Measurements from ENCODE around the gene ADAMTS7. TPM values are rescaled to one million over a fixed set of nuclear protein-coding genes. Genes with fewer than 3 reads are reported as not detected.
"Not testable (repeated sequence)": the region's sequence is repeated elsewhere in the genome, so short reads cannot be mapped to it uniquely, and the experiment has no call there.

ADAMTS7 gene
- total RNA-seq, 1 donor from 2014 or later: 9.1 TPM

GRCh38 chr15:78850941-78851755, 39.9 kb upstream of the ADAMTS7 start:
- DNase-seq (no peak), ATAC-seq (no peak)
- Histone ChIP-seq H3K9me3 (no peaks in the 10 kb centered on the region), H3K27me3 (no peaks in the 10 kb centered on the region), H3K27ac (no peak overlapping the region), H3K4me1 (no peaks in the 10 kb centered on the region), H3K36me3 (no peaks in the 10 kb centered on the region), H3K4me3 (no peak overlapping the region)
- intact Hi-C loops (cut with DNase I): no loop called here
- TF ChIP-seq CTCF (IDR thresholded peaks at IDR 0.05): no peak

GRCh38 chr15:78850352-78850751, 39.1 kb upstream of the ADAMTS7 start:
- ATAC-seq: peak; percentile 64
- intact Hi-C loops (cut with DNase I): no loop called here
- DNase-seq: no peak
- Histone ChIP-seq H3K4me3 (no peak overlapping the region), H3K4me1 (no peaks in the 10 kb centered on the region), H3K36me3 (no peaks in the 10 kb centered on the region), H3K27me3 (no peaks in the 10 kb centered on the region), H3K9me3 (no peaks in the 10 kb centered on the region), H3K27ac (no peak overlapping the region)
- no peak for TF ChIP-seq CTCF (IDR thresholded peaks at IDR 0.05)

- ATAC-seq; intact Hi-C loops (cut with DNase I); H3K4me1 ChIP-seq; H3K27ac ChIP-seq; H3K9me3 ChIP-seq; H3K4me3 ChIP-seq; H3K27me3 ChIP-seq; H3K36me3 ChIP-seq; DNase-seq: not testable (repeated sequence)
Measured at GRCh38 chr15:78847387-78847906, 36.2 kb upstream of the ADAMTS7 start.

GRCh38 chr15:78846906-78847305, 35.6 kb upstream of the ADAMTS7 start:
- DNase-seq; H3K36me3 ChIP-seq; ATAC-seq; intact Hi-C loops (cut with DNase I); H3K4me3 ChIP-seq; H3K4me1 ChIP-seq; H3K27me3 ChIP-seq; H3K27ac ChIP-seq; H3K9me3 ChIP-seq: not testable (repeated sequence)

GRCh38 chr15:78842519-78842918, 31.3 kb upstream of the ADAMTS7 start:
- no peak overlapping the region for H3K4me3 ChIP-seq
- TF ChIP-seq CTCF (IDR thresholded peaks at IDR 0.05): no peak
- no peaks in the 10 kb centered on the region for H3K27me3 ChIP-seq
- intact Hi-C loops (cut with DNase I): no loop called here
- H3K27ac ChIP-seq: no peak overlapping the region
- ATAC-seq (no peak), DNase-seq (no peak)
- no peaks in the 10 kb centered on the region for H3K9me3 ChIP-seq
- no peaks in the 10 kb centered on the region for H3K36me3 ChIP-seq
- no peaks in the 10 kb centered on the region for H3K4me1 ChIP-seq

GRCh38 chr15:78841891-78842290, 30.6 kb upstream of the ADAMTS7 start:
- no peaks in the 10 kb centered on the region for H3K9me3 ChIP-seq
- no peak overlapping the region for H3K27ac ChIP-seq
- H3K4me1 ChIP-seq: no peaks in the 10 kb centered on the region
- intact Hi-C loops (cut with DNase I): no loop called here
- no peak overlapping the region for H3K4me3 ChIP-seq
- no peak for TF ChIP-seq CTCF (IDR thresholded peaks at IDR 0.05)
- no peaks in the 10 kb centered on the region for H3K27me3 ChIP-seq
- ATAC-seq (no peak), DNase-seq (peak; percentile 27)
- H3K36me3 ChIP-seq: no peaks in the 10 kb centered on the region

Measured in upper lobe of right lung (tissue), 1 donor.